GM18519 (cell line): Measurements from ENCODE around the gene RPL28.
"Not testable (repeated sequence)": the region's sequence is repeated elsewhere in the genome, so short reads cannot be mapped to it uniquely, and the experiment has no call there.

Experiments used
- ATAC-seq: cut with Tn5 transposase; IDR thresholded peaks from one replicate; pipeline ENCODE4 v1.9.1; 2021; ENCODE audit warnings: mild to moderate bottlenecking, moderate library complexity; ENCODE audit not compliant: unreplicated experiment, low FRiP score

RPL28 gene

DNA sequence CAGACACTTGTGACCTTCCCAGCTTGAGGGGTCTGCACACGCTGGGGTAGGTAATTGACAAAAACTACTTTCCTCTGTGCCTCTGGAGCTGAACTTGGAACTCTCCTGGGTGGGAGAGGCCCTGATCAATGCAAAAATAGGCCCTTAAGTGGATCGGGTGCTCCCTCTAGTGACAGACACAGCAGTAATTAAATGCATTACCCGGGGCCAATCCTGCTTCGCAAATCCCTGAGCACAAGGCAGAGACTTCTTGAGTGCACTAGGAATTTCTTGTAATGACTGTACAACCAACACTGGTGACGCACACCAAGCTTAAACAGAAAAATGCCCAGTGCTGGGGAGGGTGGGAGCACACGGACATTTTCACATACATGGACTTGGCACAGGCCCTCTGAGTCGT is 32.5 kb downstream of the RPL28 start:
- ATAC-seq = no peak

DNA sequence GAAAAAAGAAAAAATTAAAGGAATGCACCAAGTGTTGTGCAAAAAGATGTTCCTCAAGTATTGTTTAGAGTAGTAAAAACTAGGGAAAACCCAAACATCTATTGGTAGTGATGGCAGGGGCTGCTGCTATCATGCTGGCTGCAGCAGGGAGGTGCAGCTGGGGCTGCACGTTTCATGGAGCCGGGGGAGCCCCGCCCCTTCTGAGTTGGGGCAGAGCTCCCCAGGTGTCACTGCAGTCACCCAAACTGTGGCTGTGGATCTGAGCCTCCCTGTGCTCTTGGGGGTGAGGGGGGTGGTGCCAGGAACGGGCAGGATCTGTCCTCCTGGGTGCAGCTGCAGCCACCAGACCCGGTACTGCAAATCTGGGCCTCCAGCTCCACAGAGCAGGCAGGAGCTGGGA is 33.4 kb downstream of the RPL28 start:
- no peak for ATAC-seq

DNA sequence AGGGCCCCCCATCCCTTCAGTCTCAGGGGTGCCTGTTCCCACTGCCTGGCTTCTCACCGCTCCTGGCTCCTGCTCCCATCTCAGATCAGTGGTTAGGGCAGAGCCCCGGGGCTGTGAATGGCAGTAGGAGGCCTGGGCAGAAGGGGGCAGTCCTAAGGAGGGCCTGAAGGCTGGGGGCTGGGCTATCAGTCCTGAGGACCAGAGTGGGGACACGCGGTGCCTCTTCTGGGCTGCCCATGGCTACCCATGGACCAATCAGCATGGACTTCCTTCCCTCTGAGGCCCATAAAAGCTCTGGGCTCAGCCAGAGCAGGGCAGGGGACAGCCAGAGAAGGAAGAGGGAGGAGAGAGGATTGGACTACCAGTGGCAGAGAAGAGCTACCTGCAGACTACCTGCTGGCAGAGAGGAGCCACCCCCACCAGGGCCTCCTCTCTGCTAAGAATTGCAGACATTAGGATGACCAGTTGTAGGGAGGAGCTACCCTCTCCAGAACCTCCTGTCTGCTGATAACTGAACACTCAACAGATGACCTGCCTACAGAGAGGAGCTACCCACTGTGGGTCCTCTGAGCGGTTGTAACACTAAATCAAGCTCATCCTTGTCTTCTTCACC is 34.0 kb downstream of the RPL28 start:
- ATAC-seq = no peak

DNA sequence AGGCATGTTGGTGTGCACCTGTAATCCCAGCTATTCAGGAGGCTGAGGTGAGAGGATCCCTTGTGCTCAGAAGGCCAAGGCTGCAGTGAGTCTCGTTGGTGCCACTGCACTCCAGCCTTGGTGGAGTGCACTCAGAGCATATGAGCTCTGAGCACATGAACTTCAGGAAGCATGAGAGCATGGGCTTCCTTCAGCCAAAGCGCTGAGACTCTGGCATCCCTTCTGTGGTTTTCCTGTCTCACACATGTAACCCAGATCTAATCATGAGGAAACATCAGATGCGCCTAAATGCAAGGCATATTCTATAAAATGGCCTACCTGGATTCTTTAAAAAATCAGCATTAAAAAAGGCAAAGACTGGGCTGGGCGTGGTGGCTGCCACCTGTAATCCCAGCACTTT is 35.5 kb downstream of the RPL28 start:
- not testable (repeated sequence) for ATAC-seq

DNA sequence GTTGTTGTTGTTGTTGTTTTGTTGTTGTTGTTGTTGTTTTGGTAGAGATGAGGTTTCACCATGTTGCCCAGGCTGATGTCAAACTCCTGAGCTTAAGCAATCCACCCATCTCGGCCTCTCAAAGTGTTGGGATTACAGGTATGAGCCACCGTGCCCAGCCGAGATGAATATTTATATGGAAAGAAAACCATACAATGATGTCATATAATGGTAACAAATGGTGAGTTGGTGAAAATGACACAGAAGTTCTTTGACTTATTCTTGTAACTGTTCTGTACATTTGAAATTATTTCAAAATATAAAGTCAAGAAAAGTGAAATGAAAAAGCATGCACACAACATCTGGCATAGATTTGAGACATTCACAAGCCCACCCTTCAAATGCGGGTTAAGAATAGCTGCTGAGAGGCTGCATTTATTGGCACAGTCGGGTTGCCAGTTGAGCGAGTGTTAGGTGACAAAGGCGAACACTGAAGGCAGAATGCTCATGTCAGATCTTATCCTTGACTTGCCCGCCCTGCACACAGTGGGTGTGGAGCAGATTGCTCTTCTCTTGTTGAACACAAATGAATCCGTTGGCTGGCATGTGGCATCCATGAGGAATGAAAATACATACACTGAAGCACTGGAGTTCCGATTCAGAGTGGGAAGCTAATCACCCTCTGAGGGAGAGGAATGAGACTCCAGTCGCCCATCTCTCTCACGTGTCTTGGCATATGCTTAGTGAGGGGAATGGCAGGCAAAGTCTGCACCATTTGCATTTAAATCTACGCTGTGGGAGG is 37.7 kb downstream of the RPL28 start:
- ATAC-seq = no peak

DNA sequence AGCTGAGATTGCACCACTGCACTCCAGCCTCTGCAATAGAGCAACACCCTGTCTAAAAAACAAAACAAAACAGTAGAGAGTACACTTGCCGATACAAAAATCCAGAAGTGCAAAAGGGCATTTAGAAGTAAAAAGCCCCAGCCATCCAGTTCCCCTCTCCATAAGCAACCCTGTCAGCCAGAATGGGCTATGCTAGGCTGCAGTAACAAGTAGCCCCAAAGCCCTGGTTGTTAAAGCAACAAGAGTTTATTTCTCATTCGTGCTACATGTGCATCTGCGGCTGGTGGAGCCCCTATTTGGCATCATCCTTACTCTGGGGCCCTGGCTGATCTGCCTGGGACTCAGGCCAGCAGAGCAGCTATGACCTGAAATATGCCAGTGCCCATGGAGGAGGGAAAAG is 38.8 kb downstream of the RPL28 start:
- ATAC-seq = no peak

DNA sequence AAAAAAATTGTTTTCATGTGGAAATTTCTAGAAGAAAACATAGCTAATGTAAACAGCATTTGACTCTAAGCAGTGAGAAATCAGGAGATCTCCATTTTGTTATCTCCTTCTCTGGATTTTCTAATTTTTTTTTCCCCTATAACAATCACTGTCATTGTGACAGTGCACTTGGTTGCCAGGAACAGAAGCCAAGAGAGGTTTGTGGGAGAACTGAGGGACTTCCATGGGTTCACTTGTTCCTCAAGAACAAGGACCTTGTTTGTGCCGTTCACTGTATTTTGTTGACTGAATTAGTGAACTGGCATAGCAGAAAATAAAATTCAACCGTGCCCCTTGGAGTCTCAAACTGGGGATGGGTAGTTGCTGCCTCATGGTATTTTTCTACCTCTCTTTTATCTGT is 40.3 kb downstream of the RPL28 start:
- ATAC-seq = no peak

DNA sequence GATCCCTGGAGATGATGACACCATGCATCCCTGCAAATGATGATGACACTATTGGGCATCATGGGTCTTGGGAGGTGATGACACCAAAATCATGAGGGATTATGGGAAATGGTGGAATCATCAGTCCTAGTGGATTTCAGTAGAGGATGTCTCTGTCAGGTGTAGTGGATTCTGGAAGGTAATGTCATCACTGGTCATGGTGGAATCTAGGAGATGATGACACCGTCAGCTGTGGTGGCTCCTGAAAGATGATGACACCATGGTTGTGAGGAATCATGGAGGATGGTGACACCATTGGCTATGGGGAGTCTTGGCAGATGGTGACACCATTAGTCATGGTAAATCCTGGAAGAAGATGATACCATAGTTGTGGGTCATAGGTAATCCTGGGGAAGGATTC is 45.5 kb downstream of the RPL28 start:
- no peak for ATAC-seq

DNA sequence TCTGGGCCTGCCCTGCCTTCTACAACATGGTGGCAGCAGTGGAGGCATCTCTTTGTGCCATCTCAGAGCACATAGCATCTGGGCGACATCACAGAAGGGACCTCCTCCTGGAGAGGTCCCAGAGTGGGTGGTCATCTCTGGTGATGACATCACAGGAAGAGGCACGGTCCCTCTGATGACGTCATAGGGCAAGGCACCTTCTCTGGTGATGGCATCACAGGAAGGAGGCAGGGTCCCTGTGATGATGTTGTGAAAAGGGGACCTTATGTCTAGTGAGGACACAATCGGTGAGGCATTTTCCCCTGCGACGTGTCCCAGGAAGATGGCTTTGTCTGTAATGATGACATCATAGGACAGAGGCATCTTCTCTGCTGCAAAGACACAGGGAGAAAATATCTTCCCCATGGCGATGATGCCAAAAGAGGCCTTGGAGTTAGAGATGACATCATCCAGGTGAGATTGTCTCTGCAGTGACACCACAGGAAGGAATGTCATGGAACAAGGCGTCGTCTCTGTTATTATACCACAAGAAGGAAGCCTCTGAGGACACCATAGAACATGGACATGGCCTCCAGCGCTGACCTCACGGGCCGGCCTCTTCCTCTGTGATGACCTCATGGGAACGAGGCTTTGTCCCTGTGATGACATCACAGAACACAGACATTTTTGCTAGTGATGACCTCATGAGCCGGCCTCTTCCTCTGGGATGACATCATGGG is 46.7 kb downstream of the RPL28 start:
- ATAC-seq = no peak

DNA sequence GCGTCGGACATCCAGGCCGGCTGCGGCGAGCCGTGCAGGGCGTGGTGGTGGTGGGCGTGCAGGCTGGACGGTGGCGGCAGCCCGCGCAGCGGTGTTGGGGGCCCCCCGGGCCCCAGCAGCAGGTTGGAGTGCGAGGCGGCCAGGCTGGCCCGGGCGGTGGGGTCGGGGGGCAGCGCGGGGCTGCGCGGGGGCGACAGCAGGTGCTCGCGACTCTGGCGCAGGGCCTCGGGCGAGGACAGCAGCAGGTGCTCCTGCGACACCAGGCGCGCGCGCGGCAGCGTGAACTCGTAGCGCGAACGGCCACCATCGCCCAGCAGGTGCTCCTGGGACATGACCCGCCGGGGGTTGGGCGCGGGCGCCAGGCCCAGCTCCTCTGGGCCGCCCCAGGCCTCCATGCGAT is 47.6 kb downstream of the RPL28 start:
- no peak for ATAC-seq

DNA sequence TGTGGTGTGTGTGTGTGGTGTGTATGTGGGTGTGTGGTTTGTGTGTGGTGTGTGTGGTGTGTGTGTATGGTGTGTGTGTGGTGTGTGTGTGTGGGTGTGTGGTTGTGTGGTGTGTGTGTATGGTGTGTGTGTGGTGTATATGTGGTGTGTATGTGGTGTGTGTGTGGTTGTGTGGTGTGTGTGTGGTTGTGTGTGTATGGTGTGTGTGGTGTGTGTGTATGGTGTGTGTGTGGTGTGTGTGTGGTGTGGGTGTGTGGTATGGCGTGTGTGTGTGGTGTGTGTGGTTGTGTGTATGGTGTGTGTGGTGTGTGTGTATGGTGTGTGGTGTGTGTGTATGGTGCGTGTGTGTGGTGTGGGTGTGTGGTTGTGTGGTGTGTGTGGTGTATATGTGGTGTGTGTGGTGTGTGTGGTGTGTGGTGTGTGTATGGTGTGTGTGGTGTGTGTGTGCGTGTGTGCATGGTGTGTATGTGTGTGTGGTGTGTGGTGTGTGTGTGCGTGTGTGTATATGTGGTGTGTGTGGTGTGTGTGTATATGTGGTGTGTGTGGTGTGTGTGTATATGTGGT is 48.7 kb downstream of the RPL28 start:
- ATAC-seq = no peak

DNA sequence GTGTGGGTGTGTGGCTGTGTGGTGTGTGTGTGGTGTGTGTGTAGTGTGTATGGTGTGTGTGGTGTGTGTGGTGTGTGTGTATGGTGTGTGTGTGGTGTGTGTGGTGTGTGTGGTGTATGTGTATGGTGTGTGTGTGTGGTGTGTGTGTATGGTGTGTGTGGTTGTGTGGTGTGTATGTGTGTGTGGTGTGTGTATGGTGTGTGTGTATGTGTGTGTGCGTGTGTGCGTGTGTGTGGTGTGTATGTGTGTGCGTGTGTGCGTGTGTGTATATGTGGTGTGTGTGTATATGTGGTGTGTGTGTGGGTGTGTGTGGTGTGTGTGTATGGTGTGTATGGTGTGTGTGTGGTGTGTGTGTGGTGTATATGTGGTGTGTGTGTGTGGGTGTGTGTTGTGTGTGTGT is 49.3 kb downstream of the RPL28 start:
- ATAC-seq = no peak

DNA sequence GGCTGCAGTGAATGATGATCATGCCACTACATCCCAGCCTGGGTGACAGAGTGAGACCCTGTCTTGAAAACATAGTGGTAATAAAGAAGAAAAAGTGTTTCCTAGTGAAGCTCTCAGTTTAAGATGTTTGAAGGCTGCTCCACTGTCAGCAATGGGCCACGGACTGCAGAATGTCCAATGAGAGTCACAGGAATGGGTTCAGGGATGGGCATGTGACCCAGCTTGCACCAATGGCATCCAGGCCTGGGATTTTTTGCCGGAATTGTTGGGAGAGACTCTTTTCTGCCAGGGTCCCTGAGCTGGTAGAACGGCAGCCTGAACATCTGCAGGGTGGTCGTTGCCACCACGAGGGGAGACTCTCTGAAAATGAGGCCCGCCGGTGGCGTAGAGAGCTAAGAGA is 51.1 kb downstream of the RPL28 start:
- ATAC-seq = no peak

DNA sequence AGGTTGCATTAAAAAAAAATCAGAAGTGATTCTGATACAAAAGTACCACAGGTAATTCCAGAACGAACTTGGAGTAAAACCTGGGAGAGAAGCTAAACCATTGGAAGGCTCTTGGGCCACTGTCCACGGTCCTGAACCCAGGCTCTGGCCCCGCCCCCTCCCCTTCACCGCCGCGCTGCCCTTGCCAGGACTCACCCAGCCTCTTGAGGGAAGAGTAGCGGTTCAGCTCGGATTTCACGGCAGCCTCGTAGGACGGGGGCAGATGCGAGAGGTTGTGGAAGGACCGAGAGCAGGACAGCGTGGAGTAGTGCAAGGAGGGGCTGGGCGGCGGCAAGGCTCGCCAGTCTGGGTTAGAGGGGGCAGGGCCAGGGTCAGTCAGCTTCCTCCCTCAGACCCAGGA is 51.7 kb downstream of the RPL28 start:
- ATAC-seq = no peak

DNA sequence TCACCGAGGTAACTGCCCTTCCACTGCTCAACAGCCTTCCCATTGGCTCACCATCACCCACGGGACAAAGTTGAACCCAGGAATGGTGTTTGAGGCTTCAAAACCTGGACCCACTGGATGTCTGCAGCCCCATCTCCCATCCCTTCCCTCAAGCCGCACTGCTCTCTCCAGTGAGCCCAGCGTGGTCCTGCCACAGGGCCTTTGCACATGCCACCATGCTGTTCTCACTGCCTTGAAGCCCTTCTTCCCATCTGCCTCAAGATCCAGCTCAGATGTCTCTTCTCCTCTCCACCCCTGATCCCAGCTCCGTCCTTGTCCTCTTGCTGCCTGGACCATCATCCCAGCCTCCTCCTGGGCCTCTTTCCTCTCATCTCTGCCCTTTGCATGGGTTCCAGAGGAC is 53.3 kb downstream of the RPL28 start:
- ATAC-seq = no peak

DNA sequence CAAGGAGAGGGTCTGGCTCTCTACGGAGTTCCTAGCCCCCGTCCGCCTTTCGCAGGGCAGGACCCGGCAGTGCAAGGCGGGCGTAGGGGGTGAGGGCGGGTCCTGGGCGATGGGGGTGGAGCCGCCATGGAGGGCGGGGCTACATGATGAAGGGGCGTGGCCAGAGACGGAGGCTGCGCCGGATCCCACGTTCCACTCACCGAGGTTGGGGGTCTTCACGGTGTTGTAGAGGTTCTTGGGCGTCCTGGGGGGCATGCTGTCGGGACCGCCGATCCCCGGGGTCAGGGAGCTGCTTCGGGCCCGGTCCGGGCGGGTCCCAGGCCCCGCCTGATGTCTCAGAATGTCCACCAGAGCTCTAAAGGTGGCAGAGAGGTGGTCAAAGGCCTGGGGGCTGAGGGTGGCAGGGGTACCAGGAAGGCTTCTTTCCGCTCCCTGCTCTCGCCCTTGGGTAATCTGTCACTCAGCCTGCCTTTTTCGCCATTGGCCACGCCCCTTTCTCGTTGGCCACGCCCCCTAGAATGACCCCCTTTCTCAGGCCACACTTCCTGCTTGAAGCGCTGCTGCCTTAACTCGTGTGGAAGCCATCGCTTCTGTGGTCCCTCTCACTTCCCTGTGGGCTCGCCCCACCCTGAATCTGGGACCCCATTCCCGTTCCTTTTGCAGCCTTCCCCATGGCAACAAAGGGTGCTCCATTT is 54.8 kb downstream of the RPL28 start:
- ATAC-seq = no peak

DNA sequence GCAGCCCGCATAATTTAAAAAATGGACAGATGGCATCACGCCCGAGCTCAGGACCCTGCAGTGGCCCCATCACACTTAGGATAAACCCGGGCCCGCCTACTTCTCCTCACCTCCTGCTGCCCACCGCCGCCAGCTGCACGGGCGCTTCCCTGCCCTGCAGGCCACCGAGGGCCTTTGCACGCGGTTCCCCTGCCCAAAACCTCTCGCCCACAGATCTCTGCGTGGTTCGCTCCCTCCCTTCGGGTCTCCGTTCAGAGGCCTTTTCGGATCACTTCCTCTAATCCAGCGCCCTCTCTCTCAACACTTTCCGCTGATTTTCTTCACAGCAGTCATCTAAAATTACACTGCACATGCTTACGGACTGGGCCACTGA is 55.6 kb downstream of the RPL28 start:
- ATAC-seq = no peak

DNA sequence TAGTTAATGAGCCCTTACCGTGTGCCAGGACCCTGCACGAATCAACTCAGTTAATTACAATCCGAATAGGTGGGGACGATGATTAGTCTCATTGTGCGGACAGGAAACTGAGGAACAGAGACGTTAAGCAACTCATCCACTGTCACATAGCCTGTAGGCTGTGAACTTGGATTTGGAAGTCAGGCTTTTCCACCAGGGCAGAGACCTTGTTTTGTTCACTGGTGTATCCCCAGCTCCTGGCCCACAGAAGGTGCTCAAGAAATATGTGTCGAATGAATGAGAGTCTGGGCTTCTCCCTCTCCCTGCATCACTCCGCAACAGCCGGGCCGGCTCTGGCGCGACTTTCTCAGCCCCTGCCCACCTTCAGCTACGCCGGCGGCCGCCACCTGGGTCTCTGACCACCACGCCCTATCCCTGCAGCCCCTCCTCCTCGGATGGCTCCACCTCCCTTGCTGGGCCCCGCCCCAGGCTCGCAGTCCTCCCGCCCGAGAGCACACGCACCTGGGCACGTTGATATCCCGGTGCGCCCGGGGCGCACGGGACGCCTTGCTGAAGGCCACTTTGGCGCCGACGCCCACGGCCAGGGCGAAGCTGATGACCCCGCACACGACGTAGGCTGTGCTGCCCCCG is 56.1 kb downstream of the RPL28 start:
- ATAC-seq = no peak

DNA sequence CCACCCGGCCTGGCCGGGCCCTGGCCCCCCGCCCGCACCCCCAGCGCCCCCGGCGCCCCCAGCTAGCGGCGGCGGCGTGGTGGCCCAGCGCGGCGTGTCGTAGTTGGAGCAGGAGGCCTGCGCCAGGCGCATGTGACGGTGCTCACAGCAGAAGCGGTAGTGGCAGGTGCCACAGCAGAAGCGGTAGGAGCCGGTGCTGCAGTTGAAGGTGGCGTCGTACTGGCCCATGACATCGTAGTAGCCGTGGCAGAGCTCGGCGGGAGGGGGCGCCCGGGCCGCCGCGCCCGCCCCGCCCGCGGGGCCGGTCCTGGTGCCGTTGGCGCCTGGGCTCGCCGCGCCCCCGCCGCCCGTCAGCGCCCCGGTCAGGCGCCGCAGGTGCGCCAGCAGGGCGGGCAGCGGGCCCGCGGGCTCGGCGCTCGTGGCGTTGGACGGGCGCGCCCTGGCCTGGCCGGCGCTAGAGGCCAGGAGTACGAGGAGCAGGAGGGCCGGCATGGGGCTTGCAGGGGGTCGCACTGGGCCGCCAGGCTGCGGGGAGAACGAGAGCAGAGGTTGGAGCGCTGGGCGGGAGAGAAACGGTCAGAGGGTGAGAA is 56.7 kb downstream of the RPL28 start:
- ATAC-seq = no peak
